Activated CD8-positive, alpha-beta memory T cell treated with anti-CD3 and anti-CD28 coated beads, Interleukin-2, amount 10 ng/mL, durations not matched to agents 7 days and 5 days (primary cell): ENCODE measurements around the gene GPR55. TPM values are rescaled to one million over a fixed set of nuclear protein-coding genes. Genes with fewer than 3 reads are reported as not detected.

Experiments
- ATAC-seq: fragments of 150-1000 bp; cut with Tn5 transposase; one replicate; pipeline ENCODE4 v1.10.0; 2021; ENCODE audit warnings: moderate library complexity
- CTCF ChIA-PET: fragments of 350-600 bp; sonication (Branson Sonifier 250); formaldehyde crosslinking; loops from one replicate; lab custom pipeline; 2021; ENCODE audit warnings: antibody characterized with exemption; lab: Charles Lee
- DNase-seq: peaks from one replicate; pipeline ENCODE4 v3.0.0-alpha.2; 2020
- H3K27ac Mint-ChIP-seq: one replicate; pipeline ENCODE4 v1.8.0; 2021; ENCODE audit warnings: mild to moderate bottlenecking, mixed read lengths
- H3K27me3 Mint-ChIP-seq: one replicate; pipeline ENCODE4 v1.8.0; 2021; ENCODE audit warnings: mixed read lengths
- H3K36me3 Mint-ChIP-seq: one replicate; pipeline ENCODE4 v1.8.0; 2021; ENCODE audit warnings: mild to moderate bottlenecking, mixed read lengths
- H3K4me1 Mint-ChIP-seq: one replicate; pipeline ENCODE4 v1.8.0; 2021; ENCODE audit warnings: mixed read lengths
- H3K4me3 Mint-ChIP-seq: one replicate; pipeline ENCODE4 v1.8.0; 2021; ENCODE audit warnings: mild to moderate bottlenecking, moderate library complexity, mixed read lengths
- H3K9me3 Mint-ChIP-seq: one replicate; pipeline ENCODE4 v1.8.0; 2022; ENCODE audit warnings: low read depth, mixed read lengths
- total RNA-seq, 2 experiments: library from RNA; stranded (reverse); gene quantifications; one replicate each; pipeline ENCODE4 v1.2.3, GENCODE V29; 2021

The GPR55 gene
- total RNA-seq, 2 experiments from 2014 or later: 42.1 to 58.8 TPM

- Mint-ChIP-seq H3K4me3 (no peak overlapping the region), H3K4me1 (peaks cover 47% of the 10 kb centered on the region)
- no peak for ATAC-seq
These were observed 51.2 kb downstream of the GPR55 start for GRCh38 chr2:230873661-230874401.

GRCh38 chr2:230872968-230873660, 51.9 kb downstream of the GPR55 start:
- H3K9me3 Mint-ChIP-seq: no peaks in the 10 kb centered on the region
- peak; percentile 42 for DNase-seq
- peaks cover 4% of the 10 kb centered on the region for H3K36me3 Mint-ChIP-seq
- CTCF ChIA-PET: interaction anchor here (0.8 to 1.6 kb wide), 9 partner anchors 22 to 180 kb away, joined by 3 to 4 read pairs (median 3); no protein-coding TSS in a partner anchor
- no peak overlapping the region for H3K27ac Mint-ChIP-seq
- H3K27me3 Mint-ChIP-seq: peaks cover 6% of the 10 kb centered on the region
- ATAC-seq: no peak
- no peak overlapping the region for H3K4me3 Mint-ChIP-seq
- H3K4me1 Mint-ChIP-seq: peaks cover 41% of the 10 kb centered on the region

More at GRCh38 chr2:230873661-230874401, 51.2 kb downstream of the GPR55 start:
- peak; percentile 38 for DNase-seq
- H3K27ac Mint-ChIP-seq: no peak overlapping the region
- CTCF ChIA-PET: interaction anchor here (1.0 to 1.2 kb wide), 2 partner anchors 22 to 27 kb away, joined by 3 to 4 read pairs; no protein-coding TSS in a partner anchor
- peaks cover 4% of the 10 kb centered on the region for H3K36me3 Mint-ChIP-seq
- no peaks in the 10 kb centered on the region for H3K9me3 Mint-ChIP-seq
- H3K27me3 Mint-ChIP-seq: peaks cover 4% of the 10 kb centered on the region

GRCh38 chr2:230872151-230872967, 52.7 kb downstream of the GPR55 start:
- DNase-seq (peak; percentile 30), ATAC-seq (no peak)
- H3K4me3 Mint-ChIP-seq: no peak overlapping the region
- no peaks in the 10 kb centered on the region for H3K9me3 Mint-ChIP-seq
- CTCF ChIA-PET: interaction anchor here (0.7 to 1.6 kb wide), 12 partner anchors 20 to 181 kb away, joined by 3 to 4 read pairs (median 3); no protein-coding TSS in a partner anchor
- H3K27ac Mint-ChIP-seq: no peak overlapping the region
- peaks cover 35% of the 10 kb centered on the region for H3K4me1 Mint-ChIP-seq
- peaks cover 4% of the 10 kb centered on the region for H3K36me3 Mint-ChIP-seq
- peaks cover 6% of the 10 kb centered on the region for H3K27me3 Mint-ChIP-seq

GRCh38 chr2:230871361-230872150, 53.5 kb downstream of the GPR55 start:
- ATAC-seq (no peak), DNase-seq (peak; percentile 29)
- H3K36me3 Mint-ChIP-seq: peaks cover 2% of the 10 kb centered on the region
- H3K27ac Mint-ChIP-seq: no peak overlapping the region
- CTCF ChIA-PET: interaction anchor here (0.7 to 1.6 kb wide), 10 partner anchors 19 to 181 kb away, joined by 3 to 4 read pairs (median 3); no protein-coding TSS in a partner anchor
- peaks cover 6% of the 10 kb centered on the region for H3K27me3 Mint-ChIP-seq
- H3K9me3 Mint-ChIP-seq: no peaks in the 10 kb centered on the region
- H3K4me1 Mint-ChIP-seq: peaks cover 35% of the 10 kb centered on the region
- no peak overlapping the region for H3K4me3 Mint-ChIP-seq

- H3K4me3 Mint-ChIP-seq: no peak overlapping the region
- H3K27me3 Mint-ChIP-seq: peaks cover 9% of the 10 kb centered on the region
- H3K27ac Mint-ChIP-seq: no peak overlapping the region
- CTCF ChIA-PET: interaction anchor here (0.9 to 1.4 kb wide), 4 partner anchors 23 to 72 kb away, joined by 3 read pairs; no protein-coding TSS in a partner anchor
- peaks cover 2% of the 10 kb centered on the region for H3K36me3 Mint-ChIP-seq
- ATAC-seq: no peak
- no peaks in the 10 kb centered on the region for H3K9me3 Mint-ChIP-seq
- DNase-seq: peak; percentile 37
- H3K4me1 Mint-ChIP-seq: peaks cover 38% of the 10 kb centered on the region
These were observed 54.3 kb downstream of the GPR55 start for GRCh38 chr2:230870544-230871360.

GRCh38 chr2:230869914-230870543, 55.0 kb downstream of the GPR55 start:
- Mint-ChIP-seq H3K27me3 (peaks cover 13% of the 10 kb centered on the region), H3K9me3 (no peaks in the 10 kb centered on the region), H3K36me3 (no peaks in the 10 kb centered on the region), H3K27ac (no peak overlapping the region), H3K4me3 (no peak overlapping the region), H3K4me1 (peaks cover 41% of the 10 kb centered on the region)
- no peak for ATAC-seq
- DNase-seq: no peak
- CTCF ChIA-PET: interaction anchor here (1.4 kb wide), 1 partner anchor 22 kb away, joined by 3 read pairs; no protein-coding TSS in a partner anchor

GRCh38 chr2:230868947-230869913, 55.8 kb downstream of the GPR55 start:
- Mint-ChIP-seq H3K36me3 (no peaks in the 10 kb centered on the region), H3K4me1 (peaks cover 41% of the 10 kb centered on the region), H3K9me3 (no peaks in the 10 kb centered on the region), H3K4me3 (no peak overlapping the region), H3K27me3 (peaks cover 16% of the 10 kb centered on the region), H3K27ac (no peak overlapping the region)
- DNase-seq: no peak
- CTCF ChIA-PET: interaction anchor here (0.8 kb wide), 1 partner anchor 18 kb away, joined by 3 read pairs; no protein-coding TSS in a partner anchor
- no peak for ATAC-seq

- no peak for ATAC-seq
- no peaks in the 10 kb centered on the region for H3K9me3 Mint-ChIP-seq
- H3K36me3 Mint-ChIP-seq: no peaks in the 10 kb centered on the region
- DNase-seq: no peak
- peaks cover 24% of the 10 kb centered on the region for H3K27me3 Mint-ChIP-seq
- no peak overlapping the region for H3K27ac Mint-ChIP-seq
- CTCF ChIA-PET: interaction anchor here (0.8 to 2.8 kb wide), 2 partner anchors 17 to 20 kb away, joined by 3 to 8 read pairs; no protein-coding TSS in a partner anchor
- H3K4me1 Mint-ChIP-seq: peaks cover 40% of the 10 kb centered on the region
- no peak overlapping the region for H3K4me3 Mint-ChIP-seq
These were observed 56.7 kb downstream of the GPR55 start for GRCh38 chr2:230868161-230868946.

- peaks cover 37% of the 10 kb centered on the region for H3K27me3 Mint-ChIP-seq
These were observed 58.1 kb downstream of the GPR55 start for GRCh38 chr2:230866756-230867523.

More at GRCh38 chr2:230866756-230867523, 58.1 kb downstream of the GPR55 start:
- Mint-ChIP-seq H3K27ac (peak overlapping the region; percentile 44), H3K4me1 (peaks cover 35% of the 10 kb centered on the region), H3K36me3 (no peaks in the 10 kb centered on the region), H3K4me3 (peak overlapping the region; percentile 7), H3K9me3 (no peaks in the 10 kb centered on the region)
- no peak for DNase-seq
- CTCF ChIA-PET: interaction anchor here (0.7 to 2.8 kb wide), 15 partner anchors 8 to 186 kb away, joined by 3 to 9 read pairs (median 5); partner anchors contain the start of gene GPR55
- no peak for ATAC-seq
